K562 (cell line): ENCODE results near the gene UBR3. TPM values are rescaled to one million over a fixed set of nuclear protein-coding genes. Genes with fewer than 3 reads are reported as not detected.

Experiments
- ARID2 ChIP-seq: fragments of 450-650 bp; IDR thresholded peaks from 2 replicates; pipeline ENCODE4 v1.6.1; 2017; ENCODE audit warnings: antibody characterized with exemption, mild to moderate bottlenecking
- ATF7 ChIP-seq: fragments of 450-650 bp; IDR thresholded peaks from 2 replicates; pipeline ENCODE4 v1.7.1; 2014; ENCODE audit warnings: mild to moderate bottlenecking, moderate library complexity
- CHD2 ChIP-seq: IDR thresholded peaks from 2 replicates; pipeline ENCODE4 v1.6.1; 2011; ENCODE audit warnings: low read depth, low read length
- CHD7 ChIP-seq: fragments of 200-600 bp; sonication (generic); IDR thresholded peaks from one replicate; pipeline ENCODE4 v1.6.1; 2012; ENCODE audit warnings: mild to moderate bottlenecking, low read depth, low read length, inconsistent platforms
- E2F3 ChIP-seq: fragments of 250-450 bp; sonication (Bioruptor Pico); IDR thresholded peaks from 2 replicates; pipeline ENCODE4 v1.4.0; 2020; ENCODE audit warnings: mild to moderate bottlenecking
- ELF1 ChIP-seq: fragments of 200-800 bp; sonication (Bioruptor generic); IDR thresholded peaks from 2 replicates; pipeline ENCODE4 v1.6.1; 2016; ENCODE audit warnings: missing genetic modification characterization, missing compliant biosample characterization
- FOSL1 ChIP-seq: fragments of 200-800 bp; sonication (Bioruptor generic); conservative IDR thresholded peaks from 2 replicates; pipeline ENCODE4 v1.6.1; 2016; ENCODE audit warnings: missing genetic modification characterization, missing compliant biosample characterization
- FUS ChIP-seq: fragments of 200-400 bp; formaldehyde crosslinking; optimal IDR thresholded peaks from 2 replicates; pipeline ENCODE3; 2017; ENCODE audit warnings: low read depth, low read length
- NCOA2 ChIP-seq, 2 experiments: fragments of 450-650 bp; IDR thresholded peaks; 2 replicates each; pipeline ENCODE4 v1.6.1; 2018; ENCODE audit warnings: mild to moderate bottlenecking in 2 of 2, moderate library complexity in 1 of 2; ENCODE audit not compliant: partially characterized antibody in 2 of 2
- POLR2AphosphoS2 ChIP-seq: IDR thresholded peaks from 2 replicates; pipeline ENCODE4 v1.6.1; 2012; ENCODE audit warnings: low read length, improper control_type of control experiment
- RB1 ChIP-seq: fragments of 450-650 bp; IDR thresholded peaks from 2 replicates; pipeline ENCODE4 v1.6.1; 2017; ENCODE audit warnings: low read depth, mild to moderate bottlenecking
- TCFL5 ChIP-seq: fragments of 250-450 bp; sonication (Bioruptor Pico); conservative IDR thresholded peaks from 2 replicates; pipeline ENCODE4 v1.6.1; 2021; ENCODE audit warnings: mild to moderate bottlenecking, moderate library complexity, matching md5 sums
- ZNF232 ChIP-seq: sonication (generic); formaldehyde crosslinking; IDR thresholded peaks from 2 replicates; pipeline ENCODE4 v1.8.0; 2022; ENCODE audit warnings: mild to moderate bottlenecking, missing genetic modification reagents
- ZNF274 ChIP-seq: IDR thresholded peaks from 2 replicates; pipeline ENCODE4 v1.6.1; 2011; ENCODE audit warnings: low read depth, mild to moderate bottlenecking, low read length, moderate library complexity, borderline replicate concordance
- ZNF444 ChIP-seq: fragments of 250-450 bp; sonication (Bioruptor Pico); IDR thresholded peaks from 2 replicates; pipeline ENCODE4 v1.4.0; 2020; ENCODE audit warnings: mild to moderate bottlenecking, moderate library complexity
- ZSCAN32 ChIP-seq: fragments of 450-650 bp; formaldehyde crosslinking; IDR thresholded peaks from 2 replicates; pipeline ENCODE4 v1.4.0; 2020; ENCODE audit warnings: mild to moderate bottlenecking, moderate library complexity
- polyA plus RNA-seq, 8 experiments: library from polyadenylated mRNA; depleted of rRNA in 4 of 8; stranded (reverse) in 5 of 8; unstranded in 3 of 8; fragments of >200 nt; fragmentation: Nextera tagmentation in 2 of 8; fragmentation: Illumina TruSeq in 1 of 8; extraction: Ambion mirVana in 2 of 8; extraction: Trizol in 1 of 8; gene quantifications; 2 replicates each; pipeline versions ENCODE4 v1.2.1 to v1.2.3, GENCODE V29; 2011 to 2014; ENCODE audit warnings: inconsistent platforms in 1 of 8, missing spikeins in 1 of 8
- total RNA-seq, 7 experiments: library from RNA; depleted of rRNA in 6 of 7; stranded (reverse); fragments of >200 nt in 6 of 7; fragmentation: Illumina TruSeq in 2 of 7; extraction: Trizol in 2 of 7; gene quantifications; 2 replicates each; pipeline versions ENCODE4 v1.2.1 to v1.2.3, GENCODE V29; 2011 to 2021; ENCODE audit warnings: low replicate concordance in 1 of 7
- TF ChIP-seq, protein P1 (sequence below): IDR thresholded peaks from 3 replicates; pipeline ENCODE4 v1.6.1; 2011; ENCODE audit warnings: borderline replicate concordance, mild to moderate bottlenecking, moderate library complexity; ENCODE audit not compliant: insufficient read length; ENCODE audit errors: extremely low read depth

UBR3 gene
- total and polyA plus RNA-seq, 9 of the 15 experiments (the other 6 are each of a cell fraction or from before 2014, with no cell fraction given), result 14.4 to 63.5 (median 40.4) TPM

DNA sequence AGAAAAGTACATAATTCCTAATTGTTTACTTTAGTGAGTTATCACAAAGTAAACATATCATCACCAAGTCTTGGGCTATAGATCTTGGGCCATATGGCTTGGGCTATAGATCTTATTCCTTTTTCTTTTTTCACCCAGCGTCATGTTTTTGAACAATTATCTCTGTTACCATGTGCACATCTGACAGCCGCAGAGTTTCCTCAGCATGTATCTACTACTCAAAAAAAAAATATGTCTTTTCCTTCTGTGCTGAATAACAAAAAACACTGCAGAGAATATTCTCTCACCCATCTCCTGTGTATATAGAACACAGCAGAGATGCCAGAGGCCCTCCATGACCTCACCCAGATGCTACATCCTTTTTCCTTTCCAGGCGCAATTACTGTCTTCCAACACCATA, 274.5 kb downstream of the UBR3 start (continued):
- TF ChIP-seq CHD7 (no peak), CHD2 (no peak), TCFL5 (CRISPR knock-in tag) (no peak), ATF7 (peak; percentile 43), NCOA2 (IDR thresholded peaks at IDR 0.05; ENCODE audit: partially characterized antibody in 2 of 2) (no peak), ZNF274 (no peak), POLR2AphosphoS2 (no peak), ARID2 (no peak), ZNF444 (CRISPR knock-in tag) (no peak), ELF1 (tag) (no peak), ZNF232 (CRISPR knock-in tag) (no peak), FUS (no peak), ZSCAN32 (CRISPR knock-in tag) (no peak), E2F3 (CRISPR knock-in tag) (no peak), RB1 (no peak), FOSL1 (tag) (no peak)
- TF ChIP-seq, protein P1, sequence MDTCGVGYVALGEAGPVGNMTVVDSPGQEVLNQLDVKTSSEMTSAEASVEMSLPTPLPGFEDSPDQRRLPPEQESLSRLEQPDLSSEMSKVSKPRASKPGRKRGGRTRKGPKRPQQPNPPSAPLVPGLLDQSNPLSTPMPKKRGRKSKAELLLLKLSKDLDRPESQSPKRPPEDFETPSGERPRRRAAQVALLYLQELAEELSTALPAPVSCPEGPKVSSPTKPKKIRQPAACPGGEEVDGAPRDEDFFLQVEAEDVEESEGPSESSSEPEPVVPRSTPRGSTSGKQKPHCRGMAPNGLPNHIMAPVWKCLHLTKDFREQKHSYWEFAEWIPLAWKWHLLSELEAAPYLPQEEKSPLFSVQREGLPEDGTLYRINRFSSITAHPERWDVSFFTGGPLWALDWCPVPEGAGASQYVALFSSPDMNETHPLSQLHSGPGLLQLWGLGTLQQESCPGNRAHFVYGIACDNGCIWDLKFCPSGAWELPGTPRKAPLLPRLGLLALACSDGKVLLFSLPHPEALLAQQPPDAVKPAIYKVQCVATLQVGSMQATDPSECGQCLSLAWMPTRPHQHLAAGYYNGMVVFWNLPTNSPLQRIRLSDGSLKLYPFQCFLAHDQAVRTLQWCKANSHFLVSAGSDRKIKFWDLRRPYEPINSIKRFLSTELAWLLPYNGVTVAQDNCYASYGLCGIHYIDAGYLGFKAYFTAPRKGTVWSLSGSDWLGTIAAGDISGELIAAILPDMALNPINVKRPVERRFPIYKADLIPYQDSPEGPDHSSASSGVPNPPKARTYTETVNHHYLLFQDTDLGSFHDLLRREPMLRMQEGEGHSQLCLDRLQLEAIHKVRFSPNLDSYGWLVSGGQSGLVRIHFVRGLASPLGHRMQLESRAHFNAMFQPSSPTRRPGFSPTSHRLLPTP, result no peak
